ENCODE results near the gene PABPN1L. TPM values are rescaled to one million over a fixed set of nuclear protein-coding genes. Genes with fewer than 3 reads are reported as not detected.
A peak's percentile ranks its signal among the peaks of the same experiment; 100 is the strongest.

Gene PABPN1L
- total RNA-seq, 1 donor from 2014 or later, result not detected

DNA sequence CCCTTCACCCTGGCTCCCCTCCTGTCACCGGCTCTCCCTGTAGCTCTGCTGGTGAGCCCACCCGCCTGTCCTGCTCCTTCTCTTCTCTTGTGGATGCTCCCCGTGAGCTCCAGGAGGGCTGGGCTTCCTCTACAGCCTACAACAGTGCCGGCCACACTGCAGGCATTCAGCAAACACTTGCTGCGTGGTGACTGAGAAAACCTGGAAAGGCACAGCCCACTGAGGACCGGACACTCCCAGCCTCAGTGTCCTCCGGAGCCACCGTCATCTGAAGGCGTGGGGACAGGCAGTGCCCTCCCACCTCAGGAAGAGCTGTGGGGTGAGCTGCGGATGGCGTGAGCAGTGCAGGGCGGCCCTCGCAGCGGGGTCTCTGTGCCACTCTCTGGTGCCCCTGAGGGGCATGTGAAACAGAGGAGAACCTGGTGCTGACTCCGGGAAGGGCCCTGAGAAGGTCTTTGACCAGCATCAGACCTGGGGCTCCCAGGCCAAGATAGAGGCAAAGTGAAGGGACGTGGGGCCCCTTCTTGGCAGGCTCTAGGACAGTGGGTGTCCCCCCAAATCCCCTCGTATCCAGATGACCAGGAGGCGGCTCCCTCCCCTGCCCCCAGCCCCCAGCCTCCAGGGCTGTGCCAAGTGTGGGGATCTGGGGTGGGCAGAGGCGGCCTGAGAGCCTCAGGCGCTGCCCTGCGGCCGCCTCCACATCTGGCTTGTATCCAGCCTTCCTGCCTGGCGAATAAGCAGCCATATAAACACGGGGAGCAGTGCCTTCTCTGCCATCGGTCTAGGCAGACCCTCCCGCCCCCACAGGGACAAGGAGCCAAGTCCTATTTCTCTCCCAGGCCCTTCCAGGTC lies 44.0 kb upstream of the PABPN1L start:
- H3K4me3 Mint-ChIP-seq (ENCODE audit: unreplicated experiment), result peak overlapping the region; percentile 57
- TF ChIP-seq, protein P1, sequence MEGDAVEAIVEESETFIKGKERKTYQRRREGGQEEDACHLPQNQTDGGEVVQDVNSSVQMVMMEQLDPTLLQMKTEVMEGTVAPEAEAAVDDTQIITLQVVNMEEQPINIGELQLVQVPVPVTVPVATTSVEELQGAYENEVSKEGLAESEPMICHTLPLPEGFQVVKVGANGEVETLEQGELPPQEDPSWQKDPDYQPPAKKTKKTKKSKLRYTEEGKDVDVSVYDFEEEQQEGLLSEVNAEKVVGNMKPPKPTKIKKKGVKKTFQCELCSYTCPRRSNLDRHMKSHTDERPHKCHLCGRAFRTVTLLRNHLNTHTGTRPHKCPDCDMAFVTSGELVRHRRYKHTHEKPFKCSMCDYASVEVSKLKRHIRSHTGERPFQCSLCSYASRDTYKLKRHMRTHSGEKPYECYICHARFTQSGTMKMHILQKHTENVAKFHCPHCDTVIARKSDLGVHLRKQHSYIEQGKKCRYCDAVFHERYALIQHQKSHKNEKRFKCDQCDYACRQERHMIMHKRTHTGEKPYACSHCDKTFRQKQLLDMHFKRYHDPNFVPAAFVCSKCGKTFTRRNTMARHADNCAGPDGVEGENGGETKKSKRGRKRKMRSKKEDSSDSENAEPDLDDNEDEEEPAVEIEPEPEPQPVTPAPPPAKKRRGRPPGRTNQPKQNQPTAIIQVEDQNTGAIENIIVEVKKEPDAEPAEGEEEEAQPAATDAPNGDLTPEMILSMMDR (IDR thresholded peaks at IDR 0.05; ENCODE audit: insufficient read depth, low read depth, low read length), result no peak
- TF ChIP-seq EZH2 (IDR thresholded peaks at IDR 0.05; ENCODE audit: insufficient read depth, low read length), result no peak
- no peak overlapping the region for H3K4me2 ChIP-seq (ENCODE audit: low read length)
- H2AFZ ChIP-seq (ENCODE audit: low read depth, low read length), result no peak overlapping the region
- no peak overlapping the region for H3K27ac Mint-ChIP-seq (ENCODE audit: unreplicated experiment)
- H3K79me2 ChIP-seq (ENCODE audit: insufficient read depth, low read length), result no peaks in the 10 kb centered on the region
- peak; percentile 5 for DNase-seq (ENCODE audit: low read depth)
- no peaks in the 10 kb centered on the region for H3K36me3 ChIP-seq (ENCODE audit: insufficient read depth, low read length)
- no peaks in the 10 kb centered on the region for H3K9me3 ChIP-seq (ENCODE audit: insufficient read depth, low read depth, low read length)
- H4K20me1 ChIP-seq (ENCODE audit: insufficient read depth, low read length), result no peaks in the 10 kb centered on the region
- H3K36me3 Mint-ChIP-seq (ENCODE audit: low read depth, unreplicated experiment), result no peaks in the 10 kb centered on the region
- H3K9me3 Mint-ChIP-seq (ENCODE audit: unreplicated experiment), result peaks cover 3% of the 10 kb centered on the region
- H3K27me3 Mint-ChIP-seq (ENCODE audit: low read depth, unreplicated experiment), result peaks cover 22% of the 10 kb centered on the region
- H3K4me1 Mint-ChIP-seq (ENCODE audit: low read depth, unreplicated experiment), result peaks cover 6% of the 10 kb centered on the region
- no peak overlapping the region for H3K4me3 ChIP-seq (ENCODE audit: insufficient read depth, low read depth, low read length)
- no peaks in the 10 kb centered on the region for H3K27me3 ChIP-seq (ENCODE audit: insufficient read depth, low read length)
- H3K9ac ChIP-seq (ENCODE audit: low read length), result no peak overlapping the region
- no peak overlapping the region for H3K27ac ChIP-seq (ENCODE audit: low read depth, low read length)
- peaks cover 6% of the 10 kb centered on the region for H3K4me1 ChIP-seq (ENCODE audit: insufficient read depth, low read length)
- no peak for FAIRE-seq

DNA sequence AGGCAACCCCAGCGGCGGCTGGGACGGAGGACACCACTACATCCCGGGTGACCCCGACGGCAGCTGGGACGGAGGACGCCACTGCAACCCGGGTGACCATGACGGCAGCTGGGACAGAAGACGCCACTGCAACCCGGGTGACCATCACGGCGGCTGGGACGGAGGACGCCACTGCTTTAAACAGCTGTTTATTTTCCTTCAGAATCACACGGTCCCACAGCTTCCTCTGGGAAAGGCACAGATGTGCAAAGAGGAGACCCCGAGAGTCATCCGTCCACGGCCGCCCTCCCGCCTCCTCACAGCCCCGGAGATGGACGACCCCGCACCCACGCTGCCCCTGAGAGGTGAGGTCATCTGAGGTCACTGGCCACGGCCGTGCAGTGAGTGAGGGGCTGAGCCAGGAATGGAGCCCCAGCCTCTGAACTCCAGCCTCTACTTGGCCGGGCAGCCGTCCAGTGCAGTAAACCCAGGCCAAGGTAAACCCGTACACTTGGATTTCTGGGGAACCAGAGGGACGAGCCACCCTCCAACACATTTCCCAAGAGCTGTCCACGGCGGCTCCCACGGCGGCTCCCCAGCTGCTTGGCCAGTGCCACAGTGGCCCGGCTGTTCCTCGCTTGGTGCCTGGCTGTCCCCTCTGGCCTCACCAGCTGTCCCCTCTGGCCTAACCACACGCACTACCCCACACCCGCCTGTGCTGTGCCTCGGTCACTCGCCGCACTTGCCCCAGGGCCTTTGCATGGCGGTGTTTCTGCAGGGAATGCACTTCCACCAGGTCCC lies 43.2 kb upstream of the PABPN1L start:
- no peak overlapping the region for H3K27ac ChIP-seq (ENCODE audit: low read depth, low read length)
- H3K79me2 ChIP-seq (ENCODE audit: insufficient read depth, low read length), result no peaks in the 10 kb centered on the region
- no peaks in the 10 kb centered on the region for H4K20me1 ChIP-seq (ENCODE audit: insufficient read depth, low read length)
- H3K4me1 Mint-ChIP-seq (ENCODE audit: low read depth, unreplicated experiment), result peaks cover 6% of the 10 kb centered on the region
- no peaks in the 10 kb centered on the region for H3K9me3 ChIP-seq (ENCODE audit: insufficient read depth, low read depth, low read length)
- peaks cover 3% of the 10 kb centered on the region for H3K9me3 Mint-ChIP-seq (ENCODE audit: unreplicated experiment)
- H3K4me1 ChIP-seq (ENCODE audit: insufficient read depth, low read length), result peaks cover 6% of the 10 kb centered on the region
- no peaks in the 10 kb centered on the region for H3K36me3 ChIP-seq (ENCODE audit: insufficient read depth, low read length)
- no peak overlapping the region for H3K27ac Mint-ChIP-seq (ENCODE audit: unreplicated experiment)
- peaks cover 25% of the 10 kb centered on the region for H3K27me3 Mint-ChIP-seq (ENCODE audit: low read depth, unreplicated experiment)
- no peak overlapping the region for H3K4me3 Mint-ChIP-seq (ENCODE audit: unreplicated experiment)
- H3K36me3 Mint-ChIP-seq (ENCODE audit: low read depth, unreplicated experiment), result no peaks in the 10 kb centered on the region
- DNase-seq (ENCODE audit: low read depth), result no peak
- no peak overlapping the region for H3K4me2 ChIP-seq (ENCODE audit: low read length)
- no peak overlapping the region for H2AFZ ChIP-seq (ENCODE audit: low read depth, low read length)
- H3K9ac ChIP-seq (ENCODE audit: low read length), result no peak overlapping the region
- H3K4me3 ChIP-seq (ENCODE audit: insufficient read depth, low read depth, low read length), result no peak overlapping the region
- FAIRE-seq, result no peak
- TF ChIP-seq, protein P1 (IDR thresholded peaks at IDR 0.05; ENCODE audit: insufficient read depth, low read depth, low read length), result no peak
- peak; percentile 21 for TF ChIP-seq EZH2 (IDR thresholded peaks at IDR 0.05; ENCODE audit: insufficient read depth, low read length)
- no peaks in the 10 kb centered on the region for H3K27me3 ChIP-seq (ENCODE audit: insufficient read depth, low read length)

Data from astrocyte (in vitro differentiated cells and primary cell).